Measurements from ENCODE around the gene CCDC197. TPM values are rescaled to one million over a fixed set of nuclear protein-coding genes. Genes with fewer than 3 reads are reported as not detected.

CCDC197 gene
- total RNA-seq, 1 experiment from 2014 or later: not detected

GRCh38 chr14:93957333-93957710 lies 39.8 kb upstream of the CCDC197 start:
- no peak overlapping the region for H2BK120ac ChIP-seq (ENCODE audit: low read depth, low read length, poor library complexity, severe bottlenecking)
- H2AFZ ChIP-seq (ENCODE audit: low read length): no peak overlapping the region
- WGBS (ENCODE audit: extremely low coverage, insufficient read length, low lambda C conversion rate): no CpG with 5 or more reads among the region's 7 CpGs
- no peak overlapping the region for H3K9ac ChIP-seq (ENCODE audit: extremely low read depth, insufficient read length, low read length)
- no peak overlapping the region for H2BK12ac ChIP-seq (ENCODE audit: insufficient read length, low read depth, low read length)
- H3K56ac ChIP-seq (ENCODE audit: insufficient read length, low read depth, low read length): no peak overlapping the region
- H3K79me1 ChIP-seq (ENCODE audit: insufficient read depth, low read depth, low read length, poor library complexity, severe bottlenecking): no peaks in the 10 kb centered on the region
- H3K23ac ChIP-seq (ENCODE audit: insufficient read length, low read depth, low read length): no peak overlapping the region
- no peak overlapping the region for H2BK5ac ChIP-seq (ENCODE audit: insufficient read length, low read length)
- no peak overlapping the region for H4K8ac ChIP-seq (replicated peaks; ENCODE audit: insufficient read length, low read depth, low read length)
- H2BK15ac ChIP-seq (ENCODE audit: low read depth, low read length): no peak overlapping the region
- H3K27ac ChIP-seq (ENCODE audit: insufficient read length, low read depth, low read length): no peak overlapping the region
- TF ChIP-seq CTCF (conservative IDR thresholded peaks at IDR 0.05): no peak
- peaks cover 42 to 45% of the 10 kb centered on the region in 2 experiments for H3K4me1 Mint-ChIP-seq
- no peaks in the 10 kb centered on the region for H3K79me2 ChIP-seq (ENCODE audit: insufficient read depth, low read length)
- no peaks in the 10 kb centered on the region for H3K36me3 Mint-ChIP-seq (ENCODE audit: insufficient read depth in 1 of 3, low read depth in 3 of 3)
- no peak overlapping the region for H3K4ac ChIP-seq (ENCODE audit: low read depth, low read length)
- no peak overlapping the region for H3K4me2 ChIP-seq (ENCODE audit: insufficient read depth, insufficient read length, low read length)
- peak overlapping the region; percentile 38 for H3K18ac ChIP-seq (ENCODE audit: insufficient read length, low read depth, low read length)
- H3K9me3 Mint-ChIP-seq: no peaks in the 10 kb centered on the region; a peak in 1 of 5 replicates
- H2BK20ac ChIP-seq (ENCODE audit: low read depth, low read length, poor library complexity, severe bottlenecking): no peak overlapping the region
- H2AK5ac ChIP-seq (ENCODE audit: insufficient read length, low read length): no peak overlapping the region
- no peak overlapping the region for H4K91ac ChIP-seq (ENCODE audit: insufficient read length, low read depth, low read length)
- H3K27me3 ChIP-seq (ENCODE audit: insufficient read depth, low read length): no peaks in the 10 kb centered on the region
- H3T11ph ChIP-seq (ENCODE audit: low read length): no peak overlapping the region
- H3K14ac ChIP-seq (ENCODE audit: insufficient read depth, low read length): no peak overlapping the region; the same call in 1 of the 2 replicates
- no peak for DNase-seq
- H3K27me3 Mint-ChIP-seq (ENCODE audit: low read depth): no peaks in the 10 kb centered on the region; the same call in none of the 2 replicates
- no peaks in the 10 kb centered on the region for H3K9me3 ChIP-seq (ENCODE audit: control insufficient read depth, low read depth, low read length)
- no peak overlapping the region for H4K5ac ChIP-seq (ENCODE audit: insufficient read length, low read depth, low read length)
- no peaks in the 10 kb centered on the region; the same call in 1 of the 2 replicates for H3K4me1 ChIP-seq (ENCODE audit: insufficient read depth, low read length)
- H3K4me3 Mint-ChIP-seq: no peak overlapping the region
- H4K20me1 ChIP-seq (ENCODE audit: control insufficient read depth, insufficient read depth, insufficient read length): no peaks in the 10 kb centered on the region
- H3K27ac Mint-ChIP-seq: no peak overlapping the region
- no peaks in the 10 kb centered on the region for H3K23me2 ChIP-seq (ENCODE audit: insufficient read length, low read depth, low read length, poor library complexity, severe bottlenecking)

Measured in H9 (cell line).